Tibial artery (tissue), 4 donors: ENCODE data around the gene PTAR1.

Experiments
- DNase-seq, 2 donors: peaks; one replicate each; pipeline ENCODE4 v3.0.0-alpha.2; 2019
- H3K27ac ChIP-seq, 2 donors: fragments of 200-600 bp; sonication (generic) in 1 of 2; 1 replicate in 1 of 2; 2 replicates in 1 of 2; pipeline ENCODE4 v1.5.1; 2018 to 2019; ENCODE audit warnings: mild to moderate bottlenecking in 1 of 2
- H3K27me3 ChIP-seq, 2 donors: fragments of 200-600 bp; sonication (generic) in 1 of 2; one replicate each; pipeline versions ENCODE4 v1.5.1 to v1.6.0; 2016 to 2019
- H3K36me3 ChIP-seq, 3 donors: fragments of 200-600 bp; sonication (generic) in 2 of 3; one replicate each; pipeline ENCODE4 v1.5.1; 2016 to 2019; ENCODE audit warnings: mild to moderate bottlenecking in 2 of 3
- H3K4me1 ChIP-seq, 4 donors: fragments of 200-600 bp; sonication (generic) in 2 of 4; 1 replicate in 3 of 4; 2 replicates in 1 of 4; pipeline ENCODE4 v1.5.1; 2016 to 2019
- H3K4me3 ChIP-seq, 2 donors: fragments of 200-600 bp; sonication (generic) in 1 of 2; 1 replicate in 1 of 2; 2 replicates in 1 of 2; pipeline ENCODE4 v1.5.1; 2018 to 2019; ENCODE audit warnings: mild to moderate bottlenecking in 2 of 2
- H3K9me3 ChIP-seq, 3 donors: fragments of 200-600 bp; sonication (generic) in 1 of 3; one replicate each; pipeline ENCODE4 v1.5.1; 2016 to 2019
- CTCF ChIP-seq, 2 experiments: fragments of 200-600 bp in 1 of 2; fragments of 450-650 bp in 1 of 2; IDR thresholded peaks; one replicate each; pipeline ENCODE4 v1.5.1; 2017 to 2019; ENCODE audit warnings: antibody characterized with exemption in 2 of 2, mild to moderate bottlenecking in 1 of 2, moderate library complexity in 1 of 2
- intact Hi-C: fragments of 100-400 bp; cut with DNase I; formaldehyde crosslinking; loops from one replicate; pipeline ENCODE4 v1.15.0; 2023; ENCODE audit warnings: low total_unique reads

PTAR1 gene

GRCh38 chr9:69731348-69731747 is 28.5 kb downstream of the PTAR1 start:
- Histone ChIP-seq H3K36me3 (peaks cover 34 to 56% (median 48%) of the 10 kb centered on the region in 3 donors), H3K9me3 (no peaks in the 10 kb centered on the region), H3K4me3 (no peak overlapping the region), H3K27me3 (no peaks in the 10 kb centered on the region), H3K4me1 (no peaks in the 10 kb centered on the region), H3K27ac (no peak overlapping the region)
- DNase-seq: no peak
- intact Hi-C loops: no loop called here
- no peak for TF ChIP-seq CTCF (IDR thresholded peaks at IDR 0.05)

GRCh38 chr9:69719983-69720382 is 39.8 kb downstream of the PTAR1 start:
- peaks cover 27 to 66% (median 55%) of the 10 kb centered on the region in 3 donors for H3K36me3 ChIP-seq
- TF ChIP-seq CTCF (IDR thresholded peaks at IDR 0.05): no peak
- H3K27me3 ChIP-seq: no peaks in the 10 kb centered on the region
- intact Hi-C loops: no loop called here
- no peak for DNase-seq
- no peak overlapping the region for H3K4me3 ChIP-seq
- H3K9me3 ChIP-seq: no peaks in the 10 kb centered on the region
- H3K27ac ChIP-seq: no peak overlapping the region
- no peaks in the 10 kb centered on the region for H3K4me1 ChIP-seq

GRCh38 chr9:69719367-69719766 is 40.4 kb downstream of the PTAR1 start:
- Histone ChIP-seq H3K4me3 (no peak overlapping the region), H3K36me3 (peaks cover 27 to 66% (median 54%) of the 10 kb centered on the region in 3 donors), H3K27me3 (no peaks in the 10 kb centered on the region), H3K9me3 (no peaks in the 10 kb centered on the region), H3K4me1 (no peaks in the 10 kb centered on the region), H3K27ac (no peak overlapping the region)
- TF ChIP-seq CTCF (IDR thresholded peaks at IDR 0.05): no peak
- DNase-seq: no peak
- intact Hi-C loops: no loop called here

- DNase-seq: no peak
- no peak overlapping the region for H3K4me3 ChIP-seq
- H3K9me3 ChIP-seq: no peaks in the 10 kb centered on the region
- intact Hi-C loops: no loop called here
- TF ChIP-seq CTCF (IDR thresholded peaks at IDR 0.05): no peak
- H3K4me1 ChIP-seq: no peaks in the 10 kb centered on the region
- no peaks in the 10 kb centered on the region for H3K27me3 ChIP-seq
- no peak overlapping the region for H3K27ac ChIP-seq
- H3K36me3 ChIP-seq: peaks cover 18 to 57% (median 56%) of the 10 kb centered on the region in 3 donors
Measured at GRCh38 chr9:69718218-69718617, 41.6 kb downstream of the PTAR1 start.

DNA sequence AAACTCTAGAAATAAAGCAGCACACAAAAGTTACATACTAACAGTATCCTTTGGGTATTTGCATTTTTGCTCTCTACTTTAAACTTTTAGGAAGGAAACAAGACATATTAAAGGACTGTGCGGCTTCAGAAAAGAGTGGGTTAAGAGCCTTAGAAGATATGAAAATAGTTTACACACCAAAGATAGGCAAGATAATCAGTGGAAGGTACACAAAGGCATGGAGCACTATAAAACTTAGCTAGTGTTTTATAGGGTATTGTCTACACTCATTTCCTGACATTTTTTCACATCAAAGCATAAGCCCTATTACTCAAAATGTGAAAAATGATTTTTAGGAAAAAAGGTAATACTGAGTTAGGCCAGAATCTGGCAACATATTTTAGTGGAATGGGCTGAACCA is 44.0 kb downstream of the PTAR1 start:
- intact Hi-C loops: no loop called here
- no peaks in the 10 kb centered on the region for H3K4me1 ChIP-seq
- H3K4me3 ChIP-seq: no peak overlapping the region
- peaks cover 15 to 45% (median 35%) of the 10 kb centered on the region in 3 donors for H3K36me3 ChIP-seq
- no peak overlapping the region for H3K27ac ChIP-seq
- H3K27me3 ChIP-seq: no peaks in the 10 kb centered on the region
- TF ChIP-seq CTCF (IDR thresholded peaks at IDR 0.05): no peak
- no peaks in the 10 kb centered on the region for H3K9me3 ChIP-seq
- no peak for DNase-seq

GRCh38 chr9:69715096-69715495 is 44.7 kb downstream of the PTAR1 start:
- no peaks in the 10 kb centered on the region for H3K27me3 ChIP-seq
- H3K27ac ChIP-seq: no peak overlapping the region
- intact Hi-C loops: no loop called here
- DNase-seq: no peak
- H3K36me3 ChIP-seq: peaks cover 15 to 42% (median 29%) of the 10 kb centered on the region in 3 donors
- H3K4me3 ChIP-seq: no peak overlapping the region
- no peaks in the 10 kb centered on the region for H3K4me1 ChIP-seq
- no peak for TF ChIP-seq CTCF (IDR thresholded peaks at IDR 0.05)
- H3K9me3 ChIP-seq: no peaks in the 10 kb centered on the region
